GM12878 (cell line): ENCODE data around the gene ASTN1. TPM values are rescaled to one million over a fixed set of nuclear protein-coding genes. Genes with fewer than 3 reads are reported as not detected.

Experiments
- ATAC-seq: fragments of 200-7000 bp; cut with Tn5 transposase; 3 replicates; pipeline ENCODE4 v1.9.1; 2020; ENCODE audit warnings: mild to moderate bottlenecking, moderate library complexity
- BruUV-seq: library from RNA; stranded (reverse); fragments of 400-500 nt; replicated peaks from 2 replicates; lab custom pipeline; 2021; lab: Mats Ljungman, UMichigan
- CTCF ChIA-PET: fragments of 300-600 bp; sonication (Branson Sonifier 250); formaldehyde crosslinking; extraction: SDS; loops from one replicate; lab custom pipeline; 2021; ENCODE audit warnings: inconsistent platforms; lab: Yijun Ruan, JAX
- POLR2A ChIA-PET: fragments of 350-600 bp; formaldehyde crosslinking; extraction: SDS; loops from one replicate; lab custom pipeline; 2021; ENCODE audit warnings: inconsistent platforms; lab: Charles Lee
- RAD21 ChIA-PET: fragments of 300-600 bp; sonication (Branson Sonifier 250); formaldehyde crosslinking; loops from one replicate; lab custom pipeline; 2023; ENCODE audit warnings: antibody characterized with exemption; ENCODE audit not compliant: unreplicated experiment; lab: Charles Lee
- SMC1A ChIA-PET: fragments of 300-600 bp; sonication (Branson Sonifier 250); formaldehyde crosslinking; loops from one replicate; lab custom pipeline; 2023; ENCODE audit not compliant: unreplicated experiment, uncharacterized antibody; lab: Charles Lee
- DNase-seq: peaks from one replicate; pipeline ENCODE4 v3.0.0-alpha.2; 2011; ENCODE audit warnings: low read depth, low spot score
- FAIRE-seq: peaks from 3 replicates; lab custom pipeline; 2011; peaks lifted over from hg19 to GRCh38; lab: Jason Lieb, UNC
- H2AFZ ChIP-seq: 2 replicates; pipeline ENCODE4 v1.6.0; 2011; ENCODE audit warnings: low read depth, low read length, control low read depth; ENCODE audit not compliant: control insufficient read depth
- H3K27ac ChIP-seq: 2 replicates; pipeline ENCODE4 v1.5.1; 2011; ENCODE audit warnings: control low read depth; ENCODE audit not compliant: control insufficient read depth, insufficient read depth
- H3K27me3 ChIP-seq, 2 experiments: replicated peaks in 1 of 2; 2 replicates each; pipeline versions ENCODE4 v1.6.0 to v1.6.1; 2011; ENCODE audit warnings: low read length in 1 of 2; ENCODE audit not compliant: control insufficient read depth in 2 of 2, insufficient read depth in 2 of 2
- H3K36me3 ChIP-seq, 2 experiments: 2 replicates each; pipeline ENCODE4 v1.5.1; 2011; ENCODE audit warnings: low read length in 1 of 2; ENCODE audit not compliant: control insufficient read depth in 2 of 2, insufficient read depth in 2 of 2
- H3K4me1 ChIP-seq: 2 replicates; pipeline ENCODE4 v1.6.1; 2011; ENCODE audit warnings: mild to moderate bottlenecking, low read length, moderate library complexity, mixed read lengths; ENCODE audit not compliant: control insufficient read depth, insufficient read depth
- H3K4me2 ChIP-seq: 2 replicates; pipeline ENCODE4 v1.6.0; 2011; ENCODE audit warnings: control low read depth; ENCODE audit not compliant: control insufficient read depth, insufficient read depth
- H3K4me3 ChIP-seq: fragments of 200-600 bp; sonication (generic); 2 replicates; pipeline ENCODE4 v1.5.1; 2016
- H3K79me2 ChIP-seq: 2 replicates; pipeline ENCODE4 v1.6.0; 2011; ENCODE audit warnings: low read length; ENCODE audit not compliant: control insufficient read depth, insufficient read depth
- H3K9ac ChIP-seq: 2 replicates; pipeline ENCODE4 v1.8.0; 2011; ENCODE audit warnings: low read length, control low read depth, mixed read lengths; ENCODE audit not compliant: control insufficient read depth, insufficient read depth
- H3K9me3 ChIP-seq: replicated peaks from 3 replicates; pipeline ENCODE4 v1.5.1; 2011; ENCODE audit warnings: mild to moderate bottlenecking, low read length; ENCODE audit not compliant: control insufficient read depth, insufficient read depth
- H4K20me1 ChIP-seq: 2 replicates; pipeline ENCODE4 v1.6.0; 2011; ENCODE audit not compliant: control insufficient read depth, insufficient read depth
- ATF7 ChIP-seq: fragments of 450-650 bp; IDR thresholded peaks from 2 replicates; pipeline ENCODE4 v1.6.1; 2016; ENCODE audit warnings: low read depth, mild to moderate bottlenecking
- BCL11A ChIP-seq: IDR thresholded peaks from 2 replicates; pipeline ENCODE4 v1.6.1; 2011; ENCODE audit warnings: low read depth, low read length
- CHD2 ChIP-seq: IDR thresholded peaks from 2 replicates; pipeline ENCODE4 v1.6.1; 2011; ENCODE audit warnings: low read depth, low read length, improper control_type of control experiment, borderline replicate concordance
- EGR1 ChIP-seq, 2 experiments: IDR thresholded peaks; 1 replicate in 1 of 2; 2 replicates in 1 of 2; pipeline ENCODE4 v1.6.1; 2011 to 2012; ENCODE audit warnings: low read depth in 2 of 2, low read length in 2 of 2, borderline replicate concordance in 1 of 2, mild to moderate bottlenecking in 1 of 2, moderate library complexity in 1 of 2
- FOS ChIP-seq: IDR thresholded peaks from 3 replicates; pipeline ENCODE4 v1.6.1; 2011; ENCODE audit warnings: borderline replicate concordance; ENCODE audit not compliant: insufficient read length; ENCODE audit errors: extremely low read depth
- HDAC6 ChIP-seq: fragments of 200-600 bp; sonication (generic); IDR thresholded peaks from one replicate; pipeline ENCODE4 v1.8.0; 2017; ENCODE audit warnings: antibody characterized with exemption; ENCODE audit not compliant: unreplicated experiment
- HDGF ChIP-seq: fragments of 450-650 bp; IDR thresholded peaks from 2 replicates; pipeline ENCODE4 v1.6.1; 2016; ENCODE audit warnings: antibody characterized with exemption
- IKZF2 ChIP-seq, 2 experiments: fragments of 450-650 bp; IDR thresholded peaks; 2 replicates each; pipeline ENCODE4 v1.6.1; 2017; ENCODE audit warnings: mild to moderate bottlenecking in 2 of 2, moderate library complexity in 2 of 2
- MAX ChIP-seq: IDR thresholded peaks from 2 replicates; pipeline ENCODE4 v1.6.1; 2012; ENCODE audit warnings: low read depth, low read length, improper control_type of control experiment
- MYB ChIP-seq: fragments of 150-350 bp; IDR thresholded peaks from 2 replicates; pipeline ENCODE4 v1.6.1; 2014; ENCODE audit warnings: mild to moderate bottlenecking, low read depth, low read length, borderline replicate concordance
- NFIC ChIP-seq: IDR thresholded peaks from 2 replicates; pipeline ENCODE4 v1.6.1; 2012; ENCODE audit warnings: low read depth, mild to moderate bottlenecking, inconsistent platforms, low read length, moderate library complexity
- PAX8 ChIP-seq: fragments of 450-650 bp; IDR thresholded peaks from 2 replicates; pipeline ENCODE4 v1.6.1; 2017; ENCODE audit warnings: mild to moderate bottlenecking, moderate library complexity
- PKNOX1 ChIP-seq: fragments of 450-650 bp; IDR thresholded peaks from 2 replicates; pipeline ENCODE4 v1.6.1; 2016; ENCODE audit warnings: mild to moderate bottlenecking
- SIX5 ChIP-seq: IDR thresholded peaks from 2 replicates; pipeline ENCODE4 v1.6.1; 2011; ENCODE audit warnings: mild to moderate bottlenecking, low read depth, low read length, moderate library complexity; ENCODE audit not compliant: severe bottlenecking
- TARDBP ChIP-seq: IDR thresholded peaks from 2 replicates; pipeline ENCODE4 v1.6.1; 2016; ENCODE audit warnings: borderline replicate concordance
- ZBTB40 ChIP-seq: fragments of 450-650 bp; IDR thresholded peaks from 2 replicates; pipeline ENCODE4 v1.6.1; 2016; ENCODE audit warnings: mild to moderate bottlenecking, moderate library complexity, borderline replicate concordance
- ZSCAN29 ChIP-seq: fragments of 450-650 bp; IDR thresholded peaks from 2 replicates; pipeline ENCODE4 v1.6.1; 2017; ENCODE audit warnings: mild to moderate bottlenecking, moderate library complexity
- WGBS: methylation state at CpG from one replicate; pipeline ENCODE4 v1.1.6; 2016; ENCODE audit warnings: low lambda C conversion rate; ENCODE audit not compliant: insufficient replicate concordance, insufficient coverage; ENCODE audit errors: missing lambda C conversion rate; 5-methylcytosine and 5-hydroxymethylcytosine counted together
- in situ Hi-C: fragments of 300-500 bp; cut with MboI; formaldehyde crosslinking; loops from 9 replicates; pipeline ENCODE4 v1.14.3; 2018; ENCODE audit warnings: mixed read lengths
- intact Hi-C: fragments of 100-400 bp; cut with micrococcal nuclease; formaldehyde crosslinking; loops from one replicate; pipeline ENCODE4 v1.14.2; 2022; ENCODE audit not compliant: unreplicated experiment
- polyA plus RNA-seq, 11 experiments: library from polyadenylated mRNA; depleted of rRNA in 4 of 11; unstranded in 6 of 11; stranded (reverse) in 5 of 11; fragments of >200 nt; fragmentation: Nextera tagmentation in 4 of 11; fragmentation: Illumina TruSeq in 1 of 11; extraction: Ambion mirVana in 4 of 11; extraction: Trizol in 1 of 11; gene quantifications; 1 replicate in 1 of 11; 2 replicates in 10 of 11; pipeline versions ENCODE4 v1.2.1 to v1.2.3, GENCODE V29; 2011 to 2016; ENCODE audit warnings: inconsistent platforms in 2 of 11, missing spikeins in 2 of 11, low read depth in 1 of 11
- total RNA-seq, 4 experiments: library from RNA; depleted of rRNA in 3 of 4; stranded (reverse); fragments of >200 nt in 3 of 4; fragmentation: Illumina TruSeq in 1 of 4; extraction: Trizol in 1 of 4; gene quantifications; 2 replicates each; pipeline versions ENCODE4 v1.2.1 to v1.2.3, GENCODE V29; 2013 to 2021
- TF ChIP-seq, protein P1 (sequence below): fragments of 450-650 bp; formaldehyde crosslinking; IDR thresholded peaks from 2 replicates; pipeline ENCODE4 v1.4.0; 2020; ENCODE audit warnings: mild to moderate bottlenecking, moderate library complexity

Gene ASTN1
- total and polyA plus RNA-seq, 10 of the 15 experiments (the other 5 are each of a cell fraction or from before 2014, with no cell fraction given), result 0.04 TPM; not detected in 9

DNA sequence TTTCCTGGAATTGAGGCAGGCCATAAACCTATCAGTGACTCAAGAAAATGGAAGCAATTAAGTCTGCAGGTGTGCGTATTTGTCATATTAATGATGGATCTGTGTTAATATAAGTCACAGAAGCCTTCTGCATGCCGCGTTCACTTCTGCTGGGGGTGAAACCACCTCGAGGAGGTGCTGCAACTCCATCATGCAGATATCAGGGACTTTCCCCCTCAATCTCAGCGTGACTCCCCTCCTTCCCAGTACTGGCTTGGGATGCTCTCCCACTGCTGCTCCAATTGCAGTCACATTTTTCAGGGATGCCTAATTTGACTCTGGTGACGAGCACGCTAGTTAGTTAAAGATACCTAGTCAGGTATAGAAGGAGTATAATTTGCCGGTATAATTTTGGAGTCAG, 87.5 kb downstream of the ASTN1 start:
- no TSS peak for BruUV-seq

More for the DNA sequence above, 87.5 kb downstream of the ASTN1 start:
- Histone ChIP-seq H3K9me3 (no peaks in the 10 kb centered on the region), H3K4me2 (no peak overlapping the region), H3K27me3 (no peaks in the 10 kb centered on the region), H4K20me1 (no peaks in the 10 kb centered on the region), H3K4me3 (no peak overlapping the region), H2AFZ (no peak overlapping the region), H3K4me1 (no peaks in the 10 kb centered on the region), H3K9ac (no peak overlapping the region), H3K79me2 (no peaks in the 10 kb centered on the region), H3K27ac (no peak overlapping the region), H3K36me3 (no peaks in the 10 kb centered on the region)
- ChIA-PET CTCF (no interaction called here), SMC1A (no interaction called here), RAD21 (no interaction called here), POLR2A (no interaction called here)
- no peak for DNase-seq
- 58% methylated on average over 8 of the region's 8 CpGs for WGBS
- TF ChIP-seq FOS (no peak), IKZF2 (IDR thresholded peaks at IDR 0.05) (no peak), ZBTB40 (no peak), PKNOX1 (no peak), BCL11A (no peak), NFIC (no peak), PAX8 (no peak), SIX5 (no peak), MYB (no peak), MAX (no peak), CHD2 (no peak), EGR1 (IDR thresholded peaks at IDR 0.05; ENCODE audit: borderline replicate concordance in 1 of 2, low read depth in 2 of 2, low read length in 2 of 2) (no peak), ZSCAN29 (no peak), TARDBP (no peak), HDAC6 (no peak), ATF7 (no peak), HDGF (no peak)
- TF ChIP-seq, protein P1, sequence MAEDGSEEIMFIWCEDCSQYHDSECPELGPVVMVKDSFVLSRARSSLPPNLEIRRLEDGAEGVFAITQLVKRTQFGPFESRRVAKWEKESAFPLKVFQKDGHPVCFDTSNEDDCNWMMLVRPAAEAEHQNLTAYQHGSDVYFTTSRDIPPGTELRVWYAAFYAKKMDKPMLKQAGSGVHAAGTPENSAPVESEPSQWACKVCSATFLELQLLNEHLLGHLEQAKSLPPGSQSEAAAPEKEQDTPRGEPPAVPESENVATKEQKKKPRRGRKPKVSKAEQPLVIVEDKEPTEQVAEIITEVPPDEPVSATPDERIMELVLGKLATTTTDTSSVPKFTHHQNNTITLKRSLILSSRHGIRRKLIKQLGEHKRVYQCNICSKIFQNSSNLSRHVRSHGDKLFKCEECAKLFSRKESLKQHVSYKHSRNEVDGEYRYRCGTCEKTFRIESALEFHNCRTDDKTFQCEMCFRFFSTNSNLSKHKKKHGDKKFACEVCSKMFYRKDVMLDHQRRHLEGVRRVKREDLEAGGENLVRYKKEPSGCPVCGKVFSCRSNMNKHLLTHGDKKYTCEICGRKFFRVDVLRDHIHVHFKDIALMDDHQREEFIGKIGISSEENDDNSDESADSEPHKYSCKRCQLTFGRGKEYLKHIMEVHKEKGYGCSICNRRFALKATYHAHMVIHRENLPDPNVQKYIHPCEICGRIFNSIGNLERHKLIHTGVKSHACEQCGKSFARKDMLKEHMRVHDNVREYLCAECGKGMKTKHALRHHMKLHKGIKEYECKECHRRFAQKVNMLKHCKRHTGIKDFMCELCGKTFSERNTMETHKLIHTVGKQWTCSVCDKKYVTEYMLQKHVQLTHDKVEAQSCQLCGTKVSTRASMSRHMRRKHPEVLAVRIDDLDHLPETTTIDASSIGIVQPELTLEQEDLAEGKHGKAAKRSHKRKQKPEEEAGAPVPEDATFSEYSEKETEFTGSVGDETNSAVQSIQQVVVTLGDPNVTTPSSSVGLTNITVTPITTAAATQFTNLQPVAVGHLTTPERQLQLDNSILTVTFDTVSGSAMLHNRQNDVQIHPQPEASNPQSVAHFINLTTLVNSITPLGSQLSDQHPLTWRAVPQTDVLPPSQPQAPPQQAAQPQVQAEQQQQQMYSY (CRISPR knock-in tag), result no peak
- TF ChIP-seq, all 136 proteins: peak for 0
- in situ Hi-C loops (no loop called here), intact Hi-C loops (no loop called here)
- FAIRE-seq, result no peak
- ATAC-seq, result no peak
